H9 (cell line): ENCODE results near the gene OR10D3. TPM values are rescaled to one million over a fixed set of nuclear protein-coding genes. Genes with fewer than 3 reads are reported as not detected.

Source experiments
- DNase-seq: peaks from one replicate; pipeline ENCODE4 v3.0.0-alpha.2; 2017
- H2AFZ ChIP-seq: one replicate; pipeline ENCODE4 v1.6.1; 2013; ENCODE audit warnings: mild to moderate bottlenecking, low read length, control low read depth, moderate library complexity
- H2AK5ac ChIP-seq: 2 replicates; pipeline ENCODE4 v1.6.1; 2013; ENCODE audit warnings: low read length, control low read depth, mixed read lengths; ENCODE audit not compliant: insufficient read length
- H2BK120ac ChIP-seq: one replicate; pipeline ENCODE4 v1.6.1; 2013; ENCODE audit warnings: low read depth, mild to moderate bottlenecking, low read length, control low read depth, inconsistent platforms; ENCODE audit not compliant: poor library complexity, severe bottlenecking
- H2BK12ac ChIP-seq: 2 replicates; pipeline ENCODE4 v1.6.1; 2013; ENCODE audit warnings: low read length, control low read depth, mixed read lengths, low read depth; ENCODE audit not compliant: insufficient read length
- H2BK15ac ChIP-seq: 2 replicates; pipeline ENCODE4 v1.6.1; 2013; ENCODE audit warnings: low read depth, low read length, control low read depth
- H2BK20ac ChIP-seq: one replicate; pipeline ENCODE4 v1.6.1; 2013; ENCODE audit warnings: low read depth, mild to moderate bottlenecking, low read length, control low read depth, inconsistent platforms; ENCODE audit not compliant: poor library complexity, severe bottlenecking
- H2BK5ac ChIP-seq: 2 replicates; pipeline ENCODE4 v1.6.1; 2013; ENCODE audit warnings: low read length, control low read depth, mixed read lengths; ENCODE audit not compliant: insufficient read length
- H3K14ac ChIP-seq: 2 replicates; pipeline ENCODE4 v1.6.1; 2013; ENCODE audit warnings: low read length, control low read depth; ENCODE audit not compliant: insufficient read depth
- H3K18ac ChIP-seq: 2 replicates; pipeline ENCODE4 v1.6.1; 2013; ENCODE audit warnings: low read depth, mild to moderate bottlenecking, mixed read lengths, low read length, control low read depth; ENCODE audit not compliant: insufficient read length
- H3K23ac ChIP-seq: 2 replicates; pipeline ENCODE4 v1.6.1; 2013; ENCODE audit warnings: low read length, control low read depth, mixed read lengths, low read depth; ENCODE audit not compliant: insufficient read length
- H3K23me2 ChIP-seq: 2 replicates; pipeline ENCODE4 v1.6.1; 2013; ENCODE audit warnings: low read depth, mild to moderate bottlenecking, mixed read lengths, low read length, control low read depth; ENCODE audit not compliant: insufficient read length, poor library complexity, severe bottlenecking
- H3K27ac ChIP-seq: 2 replicates; pipeline ENCODE4 v1.5.1; 2013; ENCODE audit warnings: low read length, control low read depth, mixed read lengths, low read depth; ENCODE audit not compliant: insufficient read length
- H3K27me3 ChIP-seq: 2 replicates; pipeline ENCODE4 v1.6.1; 2013; ENCODE audit warnings: low read length, control low read depth, inconsistent platforms; ENCODE audit not compliant: insufficient read depth
- H3K4ac ChIP-seq: 2 replicates; pipeline ENCODE4 v1.6.1; 2013; ENCODE audit warnings: low read depth, mild to moderate bottlenecking, control low read depth, inconsistent platforms, low read length, moderate library complexity
- H3K4me1 ChIP-seq: 2 replicates; pipeline ENCODE4 v1.6.1; 2013; ENCODE audit warnings: low read length, control low read depth, inconsistent platforms; ENCODE audit not compliant: insufficient read depth
- H3K4me2 ChIP-seq: 2 replicates; pipeline ENCODE4 v1.6.1; 2013; ENCODE audit warnings: low read length, control low read depth, mixed read lengths; ENCODE audit not compliant: insufficient read length, insufficient read depth
- H3K56ac ChIP-seq: 2 replicates; pipeline ENCODE4 v1.6.1; 2013; ENCODE audit warnings: low read depth, mild to moderate bottlenecking, mixed read lengths, low read length, control low read depth; ENCODE audit not compliant: insufficient read length
- H3K79me1 ChIP-seq: 2 replicates; pipeline ENCODE4 v1.6.1; 2013; ENCODE audit warnings: low read depth, mild to moderate bottlenecking, moderate library complexity, low read length, control low read depth, inconsistent platforms; ENCODE audit not compliant: insufficient read depth, poor library complexity, severe bottlenecking
- H3K79me2 ChIP-seq: 2 replicates; pipeline ENCODE4 v1.6.1; 2013; ENCODE audit warnings: low read length, control low read depth, inconsistent platforms; ENCODE audit not compliant: insufficient read depth
- H3K9ac ChIP-seq: 2 replicates; pipeline ENCODE4 v1.6.1; 2013; ENCODE audit warnings: low read length, control low read depth, mixed read lengths; ENCODE audit not compliant: insufficient read length; ENCODE audit errors: extremely low read depth
- H3K9me3 ChIP-seq: one replicate; pipeline ENCODE4 v1.6.1; 2013; ENCODE audit warnings: low read depth, low read length, inconsistent platforms; ENCODE audit not compliant: control insufficient read depth
- H3T11ph ChIP-seq: one replicate; pipeline ENCODE4 v1.6.1; 2013; ENCODE audit warnings: mild to moderate bottlenecking, low read length, control low read depth, inconsistent platforms
- H4K20me1 ChIP-seq: one replicate; pipeline ENCODE4 v1.6.1; 2013; ENCODE audit not compliant: control insufficient read depth, insufficient read length, insufficient read depth
- H4K5ac ChIP-seq: 2 replicates; pipeline ENCODE4 v1.6.1; 2013; ENCODE audit warnings: low read depth, mild to moderate bottlenecking, mixed read lengths, low read length, control low read depth; ENCODE audit not compliant: insufficient read length
- H4K8ac ChIP-seq: replicated peaks from 2 replicates; pipeline ENCODE4 v1.6.1; 2013; ENCODE audit warnings: low read length, control low read depth, mixed read lengths, low read depth; ENCODE audit not compliant: insufficient read length
- H4K91ac ChIP-seq: 2 replicates; pipeline ENCODE4 v1.6.1; 2013; ENCODE audit warnings: low read depth, mild to moderate bottlenecking, moderate library complexity, mixed read lengths, low read length, control low read depth; ENCODE audit not compliant: insufficient read length
- H3K27ac Mint-ChIP-seq, 3 experiments: 2 replicates in 2 of 3; 3 replicates in 1 of 3; pipeline ENCODE4 v1.8.0; 2020 to 2021; ENCODE audit warnings: mixed read lengths in 3 of 3, mild to moderate bottlenecking in 1 of 3, moderate library complexity in 1 of 3
- H3K27me3 Mint-ChIP-seq: 2 replicates; pipeline ENCODE4 v1.8.0; 2021; ENCODE audit warnings: low read depth, mild to moderate bottlenecking, moderate library complexity, mixed read lengths
- H3K36me3 Mint-ChIP-seq, 3 experiments: 2 replicates in 2 of 3; 3 replicates in 1 of 3; pipeline ENCODE4 v1.8.0; 2020 to 2021; ENCODE audit warnings: low read depth in 3 of 3, mixed read lengths in 3 of 3; ENCODE audit not compliant: insufficient read depth in 1 of 3
- H3K4me1 Mint-ChIP-seq, 2 experiments: 2 replicates each; pipeline ENCODE4 v1.8.0; 2020; ENCODE audit warnings: mixed read lengths in 2 of 2
- H3K4me3 Mint-ChIP-seq, 2 experiments: 2 replicates in 1 of 2; 3 replicates in 1 of 2; pipeline ENCODE4 v1.8.0; 2020 to 2021; ENCODE audit warnings: mild to moderate bottlenecking in 2 of 2, mixed read lengths in 2 of 2, moderate library complexity in 1 of 2
- H3K9me3 Mint-ChIP-seq, 2 experiments: 2 replicates in 1 of 2; 3 replicates in 1 of 2; pipeline ENCODE4 v1.8.0; 2020; ENCODE audit warnings: mild to moderate bottlenecking in 2 of 2, mixed read lengths in 2 of 2, moderate library complexity in 1 of 2
- CTCF ChIP-seq: fragments of 200-600 bp; sonication (generic); conservative IDR thresholded peaks from 3 replicates; pipeline ENCODE4 v1.8.0; 2021; ENCODE audit warnings: antibody characterized with exemption, mild to moderate bottlenecking
- WGBS: extraction: QIAGEN DNeasy Blood & Tissue Kit; methylation state at CpG from one replicate; pipeline ENCODE4 v1.1.7; 2013; ENCODE audit warnings: missing lambda C conversion rate, low lambda C conversion rate, mixed read lengths; ENCODE audit not compliant: insufficient read length; ENCODE audit errors: extremely low coverage; 5-methylcytosine and 5-hydroxymethylcytosine counted together
- total RNA-seq: library from RNA; stranded (reverse); gene quantifications from 2 replicates; pipeline ENCODE4 v1.2.1, GENCODE V29; 2021

The OR10D3 gene
- total RNA-seq, 1 experiment from 2014 or later = not detected

GRCh38 chr11:124153821-124154220, 29.3 kb upstream of the OR10D3 start:
- H2BK12ac ChIP-seq = no peak overlapping the region
- Mint-ChIP-seq H3K27me3 (peaks cover 15% of the 10 kb centered on the region), H3K27ac (no peak overlapping the region), H3K36me3 (peaks cover 0 to 4% (median 0%) of the 10 kb centered on the region in 3 experiments; a peak in 1 of 7 replicates), H3K4me1 (no peaks in the 10 kb centered on the region), H3K9me3 (peaks cover 0 to 5% of the 10 kb centered on the region in 2 experiments; a peak in 1 of 5 replicates), H3K4me3 (no peak overlapping the region)
- no peak overlapping the region for H2BK120ac ChIP-seq
- no peaks in the 10 kb centered on the region for H3K23me2 ChIP-seq
- H3K56ac ChIP-seq = no peak overlapping the region
- H4K91ac ChIP-seq = no peak overlapping the region
- H3K9me3 ChIP-seq = no peaks in the 10 kb centered on the region
- H3K9ac ChIP-seq = no peak overlapping the region
- H2BK15ac ChIP-seq = no peak overlapping the region
- H4K5ac ChIP-seq = no peak overlapping the region
- DNase-seq = no peak
- no peak overlapping the region for H3K4me2 ChIP-seq
- H3K27me3 ChIP-seq = no peaks in the 10 kb centered on the region
- no peak overlapping the region for H4K8ac ChIP-seq
- no peak overlapping the region for H2BK20ac ChIP-seq
- H3K4ac ChIP-seq = no peak overlapping the region
- H2AK5ac ChIP-seq = no peak overlapping the region
- no peaks in the 10 kb centered on the region for H4K20me1 ChIP-seq
- H2AFZ ChIP-seq = no peak overlapping the region
- H3T11ph ChIP-seq = no peak overlapping the region
- no peak for TF ChIP-seq CTCF
- H3K23ac ChIP-seq = no peak overlapping the region
- H3K4me1 ChIP-seq = no peaks in the 10 kb centered on the region
- WGBS = no CpG with 5 or more reads among the region's 2 CpGs
- no peak overlapping the region for H3K14ac ChIP-seq
- H3K18ac ChIP-seq = no peak overlapping the region
- no peak overlapping the region for H3K27ac ChIP-seq
- H2BK5ac ChIP-seq = no peak overlapping the region
- H3K79me2 ChIP-seq = no peaks in the 10 kb centered on the region
- no peaks in the 10 kb centered on the region for H3K79me1 ChIP-seq
